WTC11 (cell line): ENCODE data around the gene ADAMTSL4. TPM values are rescaled to one million over a fixed set of nuclear protein-coding genes. Genes with fewer than 3 reads are reported as not detected.
"Not testable (repeated sequence)": the region's sequence is repeated elsewhere in the genome, so short reads cannot be mapped to it uniquely, and the experiment has no call there.

Experiments
- ATAC-seq: fragments of 200-7000 bp; cut with Tn5 transposase; 2 replicates; pipeline ENCODE4 v1.10.0; 2021; ENCODE audit warnings: mild to moderate bottlenecking, moderate library complexity
- CTCF ChIA-PET: fragments of 300-600 bp; sonication (Branson Sonifier 250); formaldehyde crosslinking; loops from one replicate; lab custom pipeline; 2021; ENCODE audit warnings: antibody characterized with exemption; lab: Charles Lee
- POLR2A ChIA-PET: fragments of 350-600 bp; sonication (Branson Sonifier 250); formaldehyde crosslinking; loops from one replicate; lab custom pipeline; 2021; ENCODE audit warnings: antibody characterized with exemption; lab: Charles Lee
- DNase-seq: peaks from one replicate; pipeline ENCODE4 v3.0.0; 2021; ENCODE audit warnings: low spot score
- H3K27ac Mint-ChIP-seq: 2 replicates; pipeline ENCODE4 v1.8.0; 2021; ENCODE audit warnings: mixed read lengths
- H3K27me3 Mint-ChIP-seq: 2 replicates; pipeline ENCODE4 v1.8.0; 2021; ENCODE audit warnings: low read depth, mild to moderate bottlenecking, moderate library complexity, mixed read lengths
- H3K36me3 Mint-ChIP-seq: 2 replicates; pipeline ENCODE4 v1.8.0; 2021; ENCODE audit warnings: mixed read lengths
- H3K4me1 Mint-ChIP-seq: 2 replicates; pipeline ENCODE4 v1.8.0; 2022; ENCODE audit warnings: mixed read lengths
- H3K4me3 Mint-ChIP-seq: 2 replicates; pipeline ENCODE4 v1.8.0; 2021; ENCODE audit warnings: mild to moderate bottlenecking, moderate library complexity, mixed read lengths
- H3K9me3 Mint-ChIP-seq: 2 replicates; pipeline ENCODE4 v1.8.0; 2021; ENCODE audit warnings: mixed read lengths
- CBFB ChIP-seq: sonication (generic); formaldehyde crosslinking; IDR thresholded peaks from 2 replicates; pipeline ENCODE4 v1.8.1; 2022; ENCODE audit warnings: mild to moderate bottlenecking, low read depth, missing genetic modification reagents
- CTCF ChIP-seq: fragments of 200-600 bp; IDR thresholded peaks from 2 replicates; pipeline ENCODE4 v1.8.0; 2022; ENCODE audit warnings: antibody characterized with exemption
- E2F5 ChIP-seq: sonication (generic); formaldehyde crosslinking; IDR thresholded peaks from 2 replicates; pipeline ENCODE4 v1.8.1; 2022; ENCODE audit warnings: mild to moderate bottlenecking, moderate library complexity, missing genetic modification reagents
- EMX1 ChIP-seq: fragments of 250-450 bp; sonication (Bioruptor Pico); IDR thresholded peaks from 2 replicates; pipeline ENCODE4 v1.8.0; 2021; ENCODE audit warnings: mild to moderate bottlenecking
- FOXP1 ChIP-seq: sonication (generic); formaldehyde crosslinking; IDR thresholded peaks from 2 replicates; pipeline ENCODE4 v1.8.0; 2022; ENCODE audit warnings: missing genetic modification reagents, mild to moderate bottlenecking, moderate library complexity, borderline replicate concordance
- HMGA2 ChIP-seq: fragments of 250-450 bp; sonication (Bioruptor Pico); IDR thresholded peaks from 2 replicates; pipeline ENCODE4 v1.4.0; 2021; ENCODE audit warnings: mild to moderate bottlenecking, moderate library complexity
- HMGXB4 ChIP-seq: sonication (generic); formaldehyde crosslinking; IDR thresholded peaks from 2 replicates; pipeline ENCODE4 v1.8.1; 2023; ENCODE audit warnings: mild to moderate bottlenecking, moderate library complexity, missing genetic modification reagents
- MAX ChIP-seq: sonication (generic); formaldehyde crosslinking; IDR thresholded peaks from 2 replicates; pipeline ENCODE4 v1.8.0; 2022; ENCODE audit warnings: mild to moderate bottlenecking, missing genetic modification reagents
- MYBL2 ChIP-seq: sonication (generic); formaldehyde crosslinking; IDR thresholded peaks from 2 replicates; pipeline ENCODE4 v1.8.1; 2023; ENCODE audit warnings: mild to moderate bottlenecking, moderate library complexity, missing genetic modification reagents
- NR2C2 ChIP-seq: sonication (generic); formaldehyde crosslinking; IDR thresholded peaks from 2 replicates; pipeline ENCODE4 v1.8.0; 2022; ENCODE audit warnings: mild to moderate bottlenecking, missing genetic modification reagents
- NR3C1 ChIP-seq: sonication (generic); formaldehyde crosslinking; conservative IDR thresholded peaks from 2 replicates; pipeline ENCODE4 v1.8.1; 2023; ENCODE audit warnings: low read depth, mild to moderate bottlenecking, missing genetic modification reagents
- OVOL2 ChIP-seq: fragments of 250-450 bp; sonication (Bioruptor Pico); IDR thresholded peaks from 2 replicates; pipeline ENCODE4 v1.9.0; 2021; ENCODE audit warnings: mild to moderate bottlenecking, borderline replicate concordance
- PRDM15 ChIP-seq: sonication (generic); formaldehyde crosslinking; IDR thresholded peaks from 2 replicates; pipeline ENCODE4 v1.8.0; 2022; ENCODE audit warnings: missing genetic modification reagents
- USF1 ChIP-seq: sonication (generic); formaldehyde crosslinking; IDR thresholded peaks from 2 replicates; pipeline ENCODE4 v1.8.0; 2022; ENCODE audit warnings: mild to moderate bottlenecking, missing genetic modification reagents
- ZNF121 ChIP-seq: sonication (generic); formaldehyde crosslinking; IDR thresholded peaks from 2 replicates; pipeline ENCODE4 v1.8.0; 2023; ENCODE audit warnings: missing genetic modification reagents
- ZNF219 ChIP-seq: sonication (generic); formaldehyde crosslinking; IDR thresholded peaks from 2 replicates; pipeline ENCODE4 v1.8.0; 2023; ENCODE audit warnings: missing genetic modification reagents, mild to moderate bottlenecking, borderline replicate concordance
- ZNF671 ChIP-seq: fragments of 250-450 bp; sonication (Bioruptor Pico); IDR thresholded peaks from 2 replicates; pipeline ENCODE4 v1.8.0; 2021; ENCODE audit warnings: mild to moderate bottlenecking
- total RNA-seq: library from RNA; stranded (reverse); gene quantifications from 3 replicates; pipeline ENCODE4 v1.2.3, GENCODE V29; 2021

The ADAMTSL4 gene
- total RNA-seq, 1 experiment from 2014 or later = 6.6 TPM

- TF ChIP-seq PRDM15 (no peak), NR2C2 (no peak), ZNF671 (CRISPR knock-in tag) (no peak), EMX1 (CRISPR knock-in tag) (no peak), NR3C1 (no peak), CTCF (no peak), FOXP1 (no peak)
- TF ChIP-seq, all 79 proteins: peak for 0
Observed at GRCh38 chr1:150604226-150604588, 55.0 kb downstream of the ADAMTSL4 start (continued).

GRCh38 chr1:150605451-150605731 is 56.2 kb downstream of the ADAMTSL4 start:
- not testable (repeated sequence) for H3K9me3 Mint-ChIP-seq, H3K4me3 Mint-ChIP-seq, ATAC-seq, DNase-seq, H3K27me3 Mint-ChIP-seq
- H3K36me3 Mint-ChIP-seq = peaks cover 10% of the 10 kb centered on the region
- ChIA-PET POLR2A (interaction anchor here (0.5 to 3.0 kb wide), 9 partner anchors 9 to 47 kb away, joined by 3 to 20 read pairs (median 4); partner anchors contain the start of genes ENSA and MCL1), CTCF (interaction anchor here (0.6 to 1.5 kb wide), 7 partner anchors 16 to 269 kb away, joined by 3 to 6 read pairs (median 4); partner anchors contain the start of gene MCL1)
- H3K27ac Mint-ChIP-seq = peak overlapping the region; percentile 99
- peaks cover 36% of the 10 kb centered on the region for H3K4me1 Mint-ChIP-seq
- peak; percentile 88 for TF ChIP-seq ZNF121 (CRISPR knock-in tag)

- H3K27me3 Mint-ChIP-seq = no peaks in the 10 kb centered on the region; the same call in 1 of the 2 replicates
- ATAC-seq = no peak
- H3K9me3 Mint-ChIP-seq = no peaks in the 10 kb centered on the region
- POLR2A ChIA-PET = interaction anchor here (0.6 to 3.0 kb wide), 5 partner anchors 20 to 571 kb away, joined by 3 to 20 read pairs (median 3); partner anchors contain the start of gene MCL1
- H3K27ac Mint-ChIP-seq = peak overlapping the region; percentile 90
- no peak overlapping the region for H3K4me3 Mint-ChIP-seq
- H3K4me1 Mint-ChIP-seq = peaks cover 42% of the 10 kb centered on the region
- no peak for TF ChIP-seq HMGA2 (CRISPR knock-in tag)
- TF ChIP-seq E2F5 (CRISPR knock-in tag) = no peak
- TF ChIP-seq OVOL2 (CRISPR knock-in tag) = no peak
- no peak for TF ChIP-seq CBFB
- TF ChIP-seq HMGXB4 (CRISPR knock-in tag) = no peak
- TF ChIP-seq MYBL2 (CRISPR knock-in tag) = no peak
- no peak for TF ChIP-seq ZNF219 (CRISPR knock-in tag)
- no peak for TF ChIP-seq MAX (CRISPR knock-in tag)
- no peak for TF ChIP-seq USF1 (CRISPR knock-in tag)
- CTCF ChIA-PET = interaction anchor here (0.9 kb wide), 1 partner anchor 47 kb away, joined by 3 read pairs; no protein-coding TSS in a partner anchor
- no peak for DNase-seq
- H3K36me3 Mint-ChIP-seq = peaks cover 11% of the 10 kb centered on the region
Observed at GRCh38 chr1:150606463-150607142, 57.4 kb downstream of the ADAMTSL4 start.
